Right lobe of liver (tissue), 6 donors: Measurements from ENCODE around the gene FKRP. TPM values are rescaled to one million over a fixed set of nuclear protein-coding genes. Genes with fewer than 3 reads are reported as not detected.

ENCODE experiments used
- ATAC-seq, 4 donors: fragments of 200-7000 bp; cut with Tn5 transposase; one replicate each; pipeline ENCODE4 v1.9.1; 2020; ENCODE audit warnings: mild to moderate bottlenecking in 4 of 4, moderate library complexity in 4 of 4
- DNase-seq, 3 donors: peaks; one replicate each; pipeline ENCODE4 v3.0.0-alpha.2; 2020
- H3K27ac ChIP-seq, 3 donors: fragments of 200-600 bp; one replicate each; pipeline ENCODE4 v1.8.0; 2022
- H3K27me3 ChIP-seq, 2 donors: fragments of 200-600 bp; one replicate each; pipeline ENCODE4 v1.8.0; 2022
- H3K36me3 ChIP-seq, 4 donors: fragments of 200-600 bp; sonication (generic) in 1 of 4; one replicate each; pipeline versions ENCODE4 v1.5.1 to v1.8.0; 2017 to 2022; ENCODE audit warnings: control low read depth in 1 of 4
- H3K4me1 ChIP-seq, 4 donors: fragments of 200-600 bp; sonication (generic) in 1 of 4; one replicate each; pipeline versions ENCODE4 v1.5.1 to v1.8.0; 2017 to 2022; ENCODE audit warnings: control low read depth in 1 of 4
- H3K4me3 ChIP-seq, 3 donors: fragments of 200-600 bp; one replicate each; pipeline ENCODE4 v1.8.0; 2022
- H3K9me3 ChIP-seq, 4 donors: fragments of 200-600 bp; sonication (generic) in 1 of 4; one replicate each; pipeline versions ENCODE4 v1.5.1 to v1.8.0; 2017 to 2022; ENCODE audit warnings: control low read depth in 1 of 4
- POLR2A ChIP-seq: fragments of 450-650 bp; IDR thresholded peaks from one replicate; pipeline ENCODE4 v1.6.1; 2017; ENCODE audit warnings: antibody characterized with exemption, mild to moderate bottlenecking
- WGBS: methylation state at CpG from one replicate; pipeline ENCODE4 v1.1.6; 2018; ENCODE audit warnings: low coverage, low lambda C conversion rate; ENCODE audit not compliant: insufficient coverage; ENCODE audit errors: missing lambda C conversion rate; 5-methylcytosine and 5-hydroxymethylcytosine counted together
- intact Hi-C, 2 donors: fragments of 100-400 bp; cut with DNase I; formaldehyde crosslinking; loops; one replicate each; pipeline versions ENCODE4 v1.11.2 to v1.14.1; 2022
- microRNA counts: library from miRNA; unstranded; fragments of <30 nt; microRNA quantifications from one replicate; lab custom pipeline; 2016
- microRNA-seq, 2 donors: library from miRNA; unstranded; fragments of <30 nt; microRNA quantifications; one replicate each; pipeline ENCODE4, GENCODE V29; 2019 to 2020
- small RNA-seq, 2 experiments: library from RNA; depleted of rRNA; stranded (forward); fragments of <200 nt; gene quantifications; one replicate each; pipeline ENCODE3, GENCODE V24; 2016
- total RNA-seq, 6 experiments: library from RNA; depleted of rRNA in 2 of 6; stranded (reverse); fragments of >200 nt in 2 of 6; fragmentation: NEBNext Ultra II Directional in 3 of 6; extraction: Animal tissue kit (Norgen Biotek cat#: 25700) in 3 of 6; gene quantifications; one replicate each; pipeline versions ENCODE4 v1.1.0 to v1.2.4, GENCODE V29; 2016 to 2023
- TF ChIP-seq, protein P1 (sequence below), 4 donors: fragments of 200-600 bp in 3 of 4; fragments of 450-650 bp in 1 of 4; IDR thresholded peaks; one replicate each; pipeline versions ENCODE4 v1.5.1 to v1.8.0; 2016 to 2022; ENCODE audit warnings: antibody characterized with exemption in 4 of 4, mild to moderate bottlenecking in 2 of 4
- donor health status: DM: no; HTN: yes; CAD: no.
- donor health status: DM: no; HTN: no; CAD: no.
- donor health status: DM: no; HTN: no; CAD: no.
- donor health status: DM: no; HTN: yes; CAD: no.
- donor health status: DM: no; HTN: yes; CAD: no.

The FKRP gene
- total RNA-seq, 6 experiments from 2014 or later, result 5.8 to 9.5 (median 7.4) TPM

DNA sequence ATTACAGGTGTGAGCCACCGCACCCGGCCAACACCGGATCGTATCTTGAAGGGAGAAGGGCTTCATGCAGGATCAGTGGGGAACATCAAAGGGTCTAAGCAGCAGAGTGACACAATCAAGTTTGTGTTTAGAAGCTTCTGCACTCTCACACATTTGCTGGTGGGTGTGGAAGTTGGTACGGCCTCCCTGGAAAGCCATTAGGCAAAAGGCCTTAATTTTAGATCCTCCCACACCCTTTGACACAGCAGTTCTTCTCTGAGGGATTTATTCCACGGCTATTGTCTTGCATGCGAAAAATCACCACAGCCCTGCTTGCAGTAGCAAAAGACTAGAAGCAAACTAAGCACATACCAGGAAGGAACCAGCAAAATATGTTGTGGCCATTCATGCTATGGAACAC, 60.8 kb downstream of the FKRP start:
- no peak for TF ChIP-seq POLR2A
- TF ChIP-seq, protein P1, sequence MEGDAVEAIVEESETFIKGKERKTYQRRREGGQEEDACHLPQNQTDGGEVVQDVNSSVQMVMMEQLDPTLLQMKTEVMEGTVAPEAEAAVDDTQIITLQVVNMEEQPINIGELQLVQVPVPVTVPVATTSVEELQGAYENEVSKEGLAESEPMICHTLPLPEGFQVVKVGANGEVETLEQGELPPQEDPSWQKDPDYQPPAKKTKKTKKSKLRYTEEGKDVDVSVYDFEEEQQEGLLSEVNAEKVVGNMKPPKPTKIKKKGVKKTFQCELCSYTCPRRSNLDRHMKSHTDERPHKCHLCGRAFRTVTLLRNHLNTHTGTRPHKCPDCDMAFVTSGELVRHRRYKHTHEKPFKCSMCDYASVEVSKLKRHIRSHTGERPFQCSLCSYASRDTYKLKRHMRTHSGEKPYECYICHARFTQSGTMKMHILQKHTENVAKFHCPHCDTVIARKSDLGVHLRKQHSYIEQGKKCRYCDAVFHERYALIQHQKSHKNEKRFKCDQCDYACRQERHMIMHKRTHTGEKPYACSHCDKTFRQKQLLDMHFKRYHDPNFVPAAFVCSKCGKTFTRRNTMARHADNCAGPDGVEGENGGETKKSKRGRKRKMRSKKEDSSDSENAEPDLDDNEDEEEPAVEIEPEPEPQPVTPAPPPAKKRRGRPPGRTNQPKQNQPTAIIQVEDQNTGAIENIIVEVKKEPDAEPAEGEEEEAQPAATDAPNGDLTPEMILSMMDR (IDR thresholded peaks at IDR 0.05), result no peak
- DNase-seq (no peak), ATAC-seq (no peak)
- H3K4me1 ChIP-seq, result no peaks in the 10 kb centered on the region
- H3K36me3 ChIP-seq, result no peaks in the 10 kb centered on the region
- no peak overlapping the region for H3K27ac ChIP-seq
- 73% methylated on average over 3 of the region's 7 CpGs for WGBS
- no peaks in the 10 kb centered on the region for H3K27me3 ChIP-seq
- intact Hi-C loops, result no loop called here
- H3K9me3 ChIP-seq, result no peaks in the 10 kb centered on the region
- H3K4me3 ChIP-seq, result no peak overlapping the region

MicroRNAs within 50 kb of the gene (microRNA counts, 767-probe panel; counts per million panel counts)
- microRNA hsa-miR-320e (lab: Ali Mortazavi, UCI), result 237 counts per million

Small RNA genes lying within 50 kb of the gene (microRNA-seq; reads per million reads assigned to microRNA genes)
- gene MIR320E, result 2.9 to 3.9 reads per million in 2 donors

Small RNA genes lying within 50 kb of the gene (small RNA-seq; reads per million reads assigned to genes)
- gene MIR320E, result 0 reads per million in 2 experiments
- 0 reads per million in 2 experiments for gene RF00019

Other genes with a start within 250 kb of the FKRP start
- 100 to 1,000 TPM in 1 of 6 experiments, 10 to 100 TPM in 5; 83.8 to 119 (median 92.2) TPM for gene CALM3, start 144.7 kb upstream of the FKRP start, total RNA-seq
- 1 to 10 TPM; 2.4 to 4.1 (median 3.0) TPM for gene PTGIR, start 121.0 kb upstream of the FKRP start, total RNA-seq
- not detected for gene GNG8, start 109.9 kb upstream of the FKRP start, total RNA-seq
- gene DACT3, start 84.9 kb upstream of the FKRP start, total RNA-seq, result 1 to 10 TPM in 3 of 6 experiments, under 1 TPM in 3; 0.46 to 1.6 (median 0.93) TPM
- 10 to 100 TPM; 15.1 to 20.2 (median 16.9) TPM for gene PRKD2, start 28.9 kb upstream of the FKRP start, total RNA-seq
- gene STRN4, start 393 bp downstream of the FKRP start, total RNA-seq, result 10 to 100 TPM; 16.9 to 28.1 (median 23.7) TPM
- gene SLC1A5, start 42.5 kb downstream of the FKRP start, total RNA-seq, result 1 to 10 TPM; 1.8 to 8.0 (median 4.4) TPM
- gene AP2S1, start 104.8 kb downstream of the FKRP start, total RNA-seq, result 10 to 100 TPM; 67.2 to 82.6 (median 73.6) TPM
- gene ARHGAP35, start 114.9 kb downstream of the FKRP start, total RNA-seq, result 10 to 100 TPM; 33.5 to 54.4 (median 47.8) TPM